ENCODE data around the gene SLC2A9.

The SLC2A9 gene

DNA sequence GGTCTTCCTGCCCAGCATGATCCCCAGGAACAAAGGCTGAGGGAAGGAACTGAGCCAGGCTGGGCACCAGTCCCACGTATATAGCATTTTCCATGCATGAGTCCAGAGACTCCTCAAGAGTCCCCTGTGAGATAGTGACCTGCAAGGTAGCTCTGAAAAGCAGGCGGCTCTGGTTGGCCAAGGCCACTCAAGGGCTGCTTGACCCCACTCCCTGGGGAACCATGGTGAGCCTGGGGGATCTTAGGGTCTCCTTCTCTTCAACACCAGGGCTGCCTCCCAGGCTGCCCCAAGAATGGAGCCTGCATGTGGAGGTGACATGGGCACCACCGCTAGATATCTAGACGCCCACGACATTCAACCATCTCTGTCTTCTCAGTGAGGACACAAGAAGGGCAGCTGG is 79.2 kb downstream of the SLC2A9 start:
- H3K27ac ChIP-seq (ENCODE audit: low read depth, low read length) = no peak overlapping the region
- no peak overlapping the region for H3K4me3 ChIP-seq (ENCODE audit: low read depth, low read length)
- H3K4me1 ChIP-seq (ENCODE audit: control insufficient read depth, insufficient read depth, low read length, unreplicated experiment) = no peaks in the 10 kb centered on the region
- H3K36me3 ChIP-seq (ENCODE audit: insufficient read depth, low read length) = no peaks in the 10 kb centered on the region
- no peaks in the 10 kb centered on the region for H3K27me3 ChIP-seq (ENCODE audit: insufficient read depth, low read length)
- H2AFZ ChIP-seq (ENCODE audit: low read length, unreplicated experiment) = no peak overlapping the region
- no peaks in the 10 kb centered on the region for H3K79me2 ChIP-seq (ENCODE audit: control insufficient read depth, insufficient read depth, low read length, unreplicated experiment)

GRCh38 chr4:9940041-9940440 is 81.3 kb downstream of the SLC2A9 start:
- H3K36me3 ChIP-seq (ENCODE audit: insufficient read depth, low read length) = no peaks in the 10 kb centered on the region
- no peaks in the 10 kb centered on the region for H3K27me3 ChIP-seq (ENCODE audit: insufficient read depth, low read length)
- H3K27ac ChIP-seq (ENCODE audit: low read depth, low read length) = no peak overlapping the region
- H3K4me3 ChIP-seq (ENCODE audit: low read depth, low read length) = no peak overlapping the region
- H3K79me2 ChIP-seq (ENCODE audit: control insufficient read depth, insufficient read depth, low read length, unreplicated experiment) = no peaks in the 10 kb centered on the region
- no peaks in the 10 kb centered on the region for H3K4me1 ChIP-seq (ENCODE audit: control insufficient read depth, insufficient read depth, low read length, unreplicated experiment)
- H2AFZ ChIP-seq (ENCODE audit: low read length, unreplicated experiment) = no peak overlapping the region

- Histone ChIP-seq H2AFZ (ENCODE audit: low read length, unreplicated experiment) (no peak overlapping the region), H3K27me3 (ENCODE audit: insufficient read depth, low read length) (no peaks in the 10 kb centered on the region), H3K27ac (ENCODE audit: low read depth, low read length) (no peak overlapping the region), H3K79me2 (ENCODE audit: control insufficient read depth, insufficient read depth, low read length, unreplicated experiment) (no peaks in the 10 kb centered on the region), H3K36me3 (ENCODE audit: insufficient read depth, low read length) (no peaks in the 10 kb centered on the region), H3K4me1 (ENCODE audit: control insufficient read depth, insufficient read depth, low read length, unreplicated experiment) (no peaks in the 10 kb centered on the region), H3K4me3 (ENCODE audit: low read depth, low read length) (no peak overlapping the region)
Measured at GRCh38 chr4:9938933-9939332, 82.4 kb downstream of the SLC2A9 start.

GRCh38 chr4:9937078-9937477 is 84.2 kb downstream of the SLC2A9 start:
- H2AFZ ChIP-seq (ENCODE audit: low read length, unreplicated experiment) = no peak overlapping the region

GRCh38 chr4:9936129-9936644 is 85.1 kb downstream of the SLC2A9 start:
- Histone ChIP-seq H3K27me3 (ENCODE audit: insufficient read depth, low read length) (no peaks in the 10 kb centered on the region), H3K4me1 (ENCODE audit: control insufficient read depth, insufficient read depth, low read length, unreplicated experiment) (no peaks in the 10 kb centered on the region), H2AFZ (ENCODE audit: low read length, unreplicated experiment) (no peak overlapping the region), H3K4me3 (ENCODE audit: low read depth, low read length) (no peak overlapping the region), H3K27ac (ENCODE audit: low read depth, low read length) (no peak overlapping the region), H3K36me3 (ENCODE audit: insufficient read depth, low read length) (no peaks in the 10 kb centered on the region), H3K79me2 (ENCODE audit: control insufficient read depth, insufficient read depth, low read length, unreplicated experiment) (no peaks in the 10 kb centered on the region)

More at GRCh38 chr4:9937078-9937477, 84.2 kb downstream of the SLC2A9 start:
- H3K27ac ChIP-seq (ENCODE audit: low read depth, low read length) = no peak overlapping the region
- H3K4me1 ChIP-seq (ENCODE audit: control insufficient read depth, insufficient read depth, low read length, unreplicated experiment) = no peaks in the 10 kb centered on the region
- H3K79me2 ChIP-seq (ENCODE audit: control insufficient read depth, insufficient read depth, low read length, unreplicated experiment) = no peaks in the 10 kb centered on the region
- H3K4me3 ChIP-seq (ENCODE audit: low read depth, low read length) = no peak overlapping the region
- H3K36me3 ChIP-seq (ENCODE audit: insufficient read depth, low read length) = no peaks in the 10 kb centered on the region
- H3K27me3 ChIP-seq (ENCODE audit: insufficient read depth, low read length) = no peaks in the 10 kb centered on the region

- Histone ChIP-seq H3K4me1 (ENCODE audit: control insufficient read depth, insufficient read depth, low read length, unreplicated experiment) (no peaks in the 10 kb centered on the region), H2AFZ (ENCODE audit: low read length, unreplicated experiment) (no peak overlapping the region), H3K79me2 (ENCODE audit: control insufficient read depth, insufficient read depth, low read length, unreplicated experiment) (no peaks in the 10 kb centered on the region), H3K36me3 (ENCODE audit: insufficient read depth, low read length) (no peaks in the 10 kb centered on the region), H3K27me3 (ENCODE audit: insufficient read depth, low read length) (no peaks in the 10 kb centered on the region), H3K27ac (ENCODE audit: low read depth, low read length) (no peak overlapping the region), H3K4me3 (ENCODE audit: low read depth, low read length) (no peak overlapping the region)
Measured at GRCh38 chr4:9933956-9934355, 87.3 kb downstream of the SLC2A9 start.

DNA sequence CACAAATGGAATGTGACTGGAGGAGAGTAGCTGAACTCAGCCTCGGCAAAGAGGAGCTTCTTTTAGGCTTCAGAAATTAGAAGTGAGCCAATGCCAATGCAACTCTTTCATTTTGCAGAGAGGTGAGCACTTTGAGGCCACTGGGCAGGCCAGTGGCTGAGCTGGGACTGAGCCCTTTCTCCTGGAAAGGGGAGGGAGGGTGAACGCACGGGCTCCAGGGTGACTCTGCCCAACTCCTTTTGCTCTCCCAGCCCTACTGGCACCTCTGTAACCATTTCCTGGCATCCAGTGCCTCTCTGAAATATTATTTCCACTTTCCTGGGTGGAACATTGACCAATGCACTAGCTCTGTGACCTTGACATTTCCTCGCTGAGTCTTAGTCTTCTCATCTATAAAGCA is 88.1 kb downstream of the SLC2A9 start:
- Histone ChIP-seq H3K79me2 (ENCODE audit: control insufficient read depth, insufficient read depth, low read length, unreplicated experiment) (no peaks in the 10 kb centered on the region), H3K4me1 (ENCODE audit: control insufficient read depth, insufficient read depth, low read length, unreplicated experiment) (no peaks in the 10 kb centered on the region), H2AFZ (ENCODE audit: low read length, unreplicated experiment) (no peak overlapping the region), H3K27ac (ENCODE audit: low read depth, low read length) (no peak overlapping the region), H3K27me3 (ENCODE audit: insufficient read depth, low read length) (no peaks in the 10 kb centered on the region), H3K36me3 (ENCODE audit: insufficient read depth, low read length) (no peaks in the 10 kb centered on the region), H3K4me3 (ENCODE audit: low read depth, low read length) (no peak overlapping the region)

DNA sequence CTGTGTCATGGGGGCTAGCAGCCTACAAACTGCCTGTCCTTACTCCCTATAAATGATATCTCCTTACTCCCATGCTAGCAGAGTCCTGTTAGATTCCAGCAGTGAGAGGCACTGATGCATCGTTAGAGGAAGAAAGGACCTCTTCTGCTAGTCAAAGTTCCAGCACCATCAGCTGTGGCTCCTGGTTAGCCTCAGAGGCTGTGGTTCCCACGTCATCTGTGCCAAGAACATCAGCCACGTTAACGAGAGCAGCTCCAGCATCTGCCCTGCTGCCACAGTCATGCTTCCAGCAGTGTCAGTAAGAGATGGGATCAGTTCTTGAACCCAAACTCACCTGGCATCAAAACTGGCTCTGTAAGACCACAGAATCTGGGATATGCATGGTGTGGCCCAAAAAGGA is 88.5 kb downstream of the SLC2A9 start:
- Histone ChIP-seq H3K27ac (ENCODE audit: low read depth, low read length) (no peak overlapping the region), H3K4me3 (ENCODE audit: low read depth, low read length) (no peak overlapping the region), H3K36me3 (ENCODE audit: insufficient read depth, low read length) (no peaks in the 10 kb centered on the region), H3K27me3 (ENCODE audit: insufficient read depth, low read length) (no peaks in the 10 kb centered on the region), H3K79me2 (ENCODE audit: control insufficient read depth, insufficient read depth, low read length, unreplicated experiment) (no peaks in the 10 kb centered on the region), H3K4me1 (ENCODE audit: control insufficient read depth, insufficient read depth, low read length, unreplicated experiment) (no peaks in the 10 kb centered on the region), H2AFZ (ENCODE audit: low read length, unreplicated experiment) (no peak overlapping the region)

DNA sequence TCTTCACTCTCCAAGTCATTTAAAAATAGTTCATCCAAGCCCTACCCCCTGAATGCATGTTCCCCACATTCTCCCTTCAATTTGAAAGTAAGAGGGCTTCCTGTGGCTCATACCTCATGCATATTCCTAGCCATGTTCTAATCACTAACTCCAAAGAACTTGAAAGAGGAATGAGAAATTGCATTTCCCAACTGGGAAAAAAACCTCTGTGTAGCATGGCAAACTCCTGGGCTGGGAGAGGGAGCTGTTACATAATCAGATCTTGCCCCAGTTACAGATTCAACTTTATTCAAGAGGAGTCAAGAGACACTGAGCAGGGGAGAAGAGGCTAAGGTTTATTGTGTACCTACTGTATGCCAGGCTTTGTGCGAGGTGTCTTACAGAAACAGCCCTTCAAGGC is 90.2 kb downstream of the SLC2A9 start:
- Histone ChIP-seq H3K4me3 (ENCODE audit: low read depth, low read length) (no peak overlapping the region), H3K27me3 (ENCODE audit: insufficient read depth, low read length) (no peaks in the 10 kb centered on the region), H3K4me1 (ENCODE audit: control insufficient read depth, insufficient read depth, low read length, unreplicated experiment) (no peaks in the 10 kb centered on the region), H3K79me2 (ENCODE audit: control insufficient read depth, insufficient read depth, low read length, unreplicated experiment) (no peaks in the 10 kb centered on the region), H3K36me3 (ENCODE audit: insufficient read depth, low read length) (no peaks in the 10 kb centered on the region), H3K27ac (ENCODE audit: low read depth, low read length) (no peak overlapping the region), H2AFZ (ENCODE audit: low read length, unreplicated experiment) (no peak overlapping the region)

DNA sequence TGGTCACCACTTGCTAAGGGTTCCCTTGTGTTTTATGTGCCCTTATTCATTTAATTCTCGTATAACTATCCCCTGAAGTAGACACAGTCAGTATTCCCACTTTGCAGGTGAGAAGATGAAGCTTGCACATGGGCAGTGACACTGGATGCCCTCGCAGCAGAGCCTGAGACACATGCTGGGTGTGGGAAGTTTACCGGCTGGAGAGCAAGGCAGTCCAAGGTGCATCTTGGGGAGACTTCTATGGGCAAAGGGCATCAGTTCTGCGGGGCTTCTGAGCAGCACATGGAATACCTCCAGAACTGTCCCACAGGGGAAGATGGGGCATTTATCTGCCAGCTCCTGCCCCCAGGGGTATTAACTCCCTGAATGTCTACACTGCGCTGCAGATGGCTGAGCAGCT is 92.2 kb downstream of the SLC2A9 start:
- H3K27me3 ChIP-seq (ENCODE audit: insufficient read depth, low read length) = no peaks in the 10 kb centered on the region
- no peak overlapping the region for H3K4me3 ChIP-seq (ENCODE audit: low read depth, low read length)
- no peak overlapping the region for H3K27ac ChIP-seq (ENCODE audit: low read depth, low read length)
- H3K4me1 ChIP-seq (ENCODE audit: control insufficient read depth, insufficient read depth, low read length, unreplicated experiment) = no peaks in the 10 kb centered on the region
- H3K36me3 ChIP-seq (ENCODE audit: insufficient read depth, low read length) = no peaks in the 10 kb centered on the region
- H2AFZ ChIP-seq (ENCODE audit: low read length, unreplicated experiment) = no peak overlapping the region
- H3K79me2 ChIP-seq (ENCODE audit: control insufficient read depth, insufficient read depth, low read length, unreplicated experiment) = no peaks in the 10 kb centered on the region

DNA sequence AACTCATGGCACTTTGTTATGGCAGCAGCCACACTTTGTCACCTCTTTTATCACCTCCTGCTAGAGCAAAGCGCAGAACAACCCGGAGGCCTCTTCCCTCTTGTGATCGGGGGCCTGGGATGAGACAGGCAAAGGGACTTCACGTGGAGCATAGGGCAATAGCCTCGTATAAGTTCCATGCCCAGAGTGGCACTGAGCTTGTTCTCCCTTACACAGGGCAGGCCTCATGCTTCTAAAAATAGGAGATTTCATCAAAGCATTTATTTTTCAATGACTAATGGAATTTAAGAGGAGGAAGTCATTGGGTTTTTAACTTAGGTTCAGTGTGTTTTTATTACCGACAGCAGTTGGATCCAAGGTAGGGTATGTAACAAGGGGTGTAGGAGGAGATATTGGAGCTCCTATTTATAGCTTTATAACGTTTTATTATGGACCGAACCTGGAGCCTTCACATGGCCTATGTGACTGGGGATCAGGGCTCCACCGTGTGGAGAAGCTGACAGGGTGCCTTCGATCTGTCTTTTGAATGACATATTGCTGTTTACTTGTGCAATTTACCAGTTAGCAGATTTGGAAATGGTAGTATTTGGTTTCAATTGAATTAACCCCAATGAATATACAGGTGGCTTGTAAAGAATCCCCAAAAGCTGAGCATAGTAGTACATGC is 93.8 kb downstream of the SLC2A9 start:
- no peak overlapping the region for H3K27ac ChIP-seq (ENCODE audit: low read depth, low read length)
- no peaks in the 10 kb centered on the region for H3K4me1 ChIP-seq (ENCODE audit: control insufficient read depth, insufficient read depth, low read length, unreplicated experiment)
- H3K36me3 ChIP-seq (ENCODE audit: insufficient read depth, low read length) = no peaks in the 10 kb centered on the region
- no peak overlapping the region for H2AFZ ChIP-seq (ENCODE audit: low read length, unreplicated experiment)
- no peaks in the 10 kb centered on the region for H3K79me2 ChIP-seq (ENCODE audit: control insufficient read depth, insufficient read depth, low read length, unreplicated experiment)
- H3K4me3 ChIP-seq (ENCODE audit: low read depth, low read length) = no peak overlapping the region
- no peaks in the 10 kb centered on the region for H3K27me3 ChIP-seq (ENCODE audit: insufficient read depth, low read length)

Measured in ACC112 (cell line).